IMR-90 (cell line): ENCODE data around the gene MCM5. TPM values are rescaled to one million over a fixed set of nuclear protein-coding genes. Genes with fewer than 3 reads are reported as not detected.
A peak's percentile ranks its signal among the peaks of the same experiment; 100 is the strongest.

Experiments
- ATAC-seq: fragments of 200-7000 bp; cut with Tn5 transposase; 2 replicates; pipeline ENCODE4 v1.9.1; 2020; ENCODE audit warnings: low read depth, mild to moderate bottlenecking, moderate library complexity
- BruUV-seq: library from RNA; stranded (reverse); fragments of 400-500 nt; replicated peaks from 2 replicates; lab custom pipeline; 2021; lab: Mats Ljungman, UMichigan
- CTCF ChIA-PET: fragments of 300-600 bp; formaldehyde crosslinking; extraction: SDS; loops from one replicate; lab custom pipeline; 2021; ENCODE audit warnings: antibody characterized with exemption; lab: Yijun Ruan, JAX
- POLR2A ChIA-PET: fragments of 300-600 bp; sonication (Branson Sonifier 250); formaldehyde crosslinking; loops from one replicate; lab custom pipeline; 2022; ENCODE audit warnings: antibody characterized with exemption; ENCODE audit not compliant: unreplicated experiment; lab: Charles Lee
- DNase-seq: peaks from one replicate; pipeline ENCODE4 v3.0.0; 2013
- H2AFZ ChIP-seq: replicated peaks from 2 replicates; pipeline ENCODE3; 2013; ENCODE audit warnings: low read length, mild to moderate bottlenecking; ENCODE audit not compliant: poor library complexity
- H2AK5ac ChIP-seq: 2 replicates; pipeline ENCODE4 v1.6.1; 2013; ENCODE audit warnings: low read depth, low read length, inconsistent platforms
- H2AK9ac ChIP-seq: replicated peaks from 2 replicates; pipeline ENCODE3; 2013; ENCODE audit warnings: mild to moderate bottlenecking, low read depth, low read length, moderate library complexity; ENCODE audit not compliant: poor library complexity
- H2BK120ac ChIP-seq: 2 replicates; pipeline ENCODE4 v1.6.1; 2013; ENCODE audit warnings: low read depth, low read length, inconsistent platforms
- H2BK15ac ChIP-seq: 3 replicates; pipeline ENCODE4 v1.6.1; 2013; ENCODE audit warnings: low read depth, low read length, inconsistent platforms
- H2BK20ac ChIP-seq: 2 replicates; pipeline ENCODE4 v1.6.1; 2013; ENCODE audit warnings: low read depth, mild to moderate bottlenecking, inconsistent platforms, low read length, moderate library complexity
- H2BK5ac ChIP-seq: 2 replicates; pipeline ENCODE4 v1.6.1; 2013; ENCODE audit warnings: mild to moderate bottlenecking, low read depth, low read length, inconsistent platforms; ENCODE audit not compliant: poor library complexity, severe bottlenecking
- H3K14ac ChIP-seq: replicated peaks from 2 replicates; pipeline ENCODE4 v1.6.1; 2013; ENCODE audit warnings: low read depth, low read length, inconsistent platforms
- H3K18ac ChIP-seq: 2 replicates; pipeline ENCODE4 v1.6.1; 2013; ENCODE audit warnings: low read depth, low read length, control low read depth
- H3K23ac ChIP-seq: 2 replicates; pipeline ENCODE4 v1.6.1; 2013; ENCODE audit warnings: low read depth, low read length, inconsistent platforms
- H3K27ac ChIP-seq: 2 replicates; pipeline ENCODE4 v1.5.1; 2013; ENCODE audit warnings: mild to moderate bottlenecking, control low read depth, low read length; ENCODE audit not compliant: insufficient read depth
- H3K27me3 ChIP-seq: 2 replicates; pipeline ENCODE4 v1.6.1; 2013; ENCODE audit warnings: low read length; ENCODE audit not compliant: control insufficient read depth, insufficient read depth
- H3K36me3 ChIP-seq: 2 replicates; pipeline ENCODE4 v1.6.1; 2013; ENCODE audit warnings: low read length, mixed read lengths; ENCODE audit not compliant: control insufficient read depth, insufficient read depth
- H3K4ac ChIP-seq: 2 replicates; pipeline ENCODE4 v1.6.1; 2013; ENCODE audit warnings: low read depth, low read length, inconsistent platforms
- H3K4me1 ChIP-seq: 2 replicates; pipeline ENCODE4 v1.6.1; 2013; ENCODE audit warnings: low read length, mixed read lengths; ENCODE audit not compliant: control insufficient read depth, insufficient read depth
- H3K4me2 ChIP-seq: 2 replicates; pipeline ENCODE4 v1.6.1; 2013; ENCODE audit warnings: low read depth, mild to moderate bottlenecking, control low read depth, low read length, moderate library complexity
- H3K4me3 ChIP-seq: 2 replicates; pipeline ENCODE4 v1.5.1; 2013; ENCODE audit warnings: low read depth, mild to moderate bottlenecking, control low read depth, low read length, moderate library complexity; ENCODE audit not compliant: insufficient read depth
- H3K56ac ChIP-seq: 2 replicates; pipeline ENCODE4 v1.6.1; 2013; ENCODE audit warnings: low read length, inconsistent platforms; ENCODE audit not compliant: insufficient read depth; ENCODE audit errors: extremely low read depth
- H3K79me1 ChIP-seq, 2 experiments: 2 replicates each; pipeline ENCODE4 v1.6.1; 2013; ENCODE audit warnings: low read length in 2 of 2, inconsistent platforms in 1 of 2, low read depth in 1 of 2
- H3K9ac ChIP-seq: 2 replicates; pipeline ENCODE4 v1.6.1; 2013; ENCODE audit warnings: low read depth, low read length, control low read depth
- H3K9me1 ChIP-seq: 2 replicates; pipeline ENCODE4 v1.6.1; 2013; ENCODE audit warnings: low read length, inconsistent platforms; ENCODE audit not compliant: insufficient read depth
- H3K9me3 ChIP-seq: 2 replicates; pipeline ENCODE4 v1.6.1; 2013; ENCODE audit warnings: low read length; ENCODE audit not compliant: control insufficient read depth, insufficient read depth
- H4K20me1 ChIP-seq: 2 replicates; pipeline ENCODE4 v1.6.1; 2013; ENCODE audit warnings: low read length, inconsistent platforms; ENCODE audit not compliant: insufficient read depth
- H4K5ac ChIP-seq: 2 replicates; pipeline ENCODE4 v1.6.1; 2013; ENCODE audit warnings: mild to moderate bottlenecking, low read depth, low read length, control low read depth
- H4K8ac ChIP-seq, 2 experiments: 2 replicates each; pipeline ENCODE4 v1.6.1; 2013; ENCODE audit warnings: low read depth in 2 of 2, low read length in 2 of 2, control low read depth in 1 of 2, inconsistent platforms in 1 of 2
- H4K91ac ChIP-seq: 2 replicates; pipeline ENCODE4 v1.6.1; 2013; ENCODE audit warnings: low read depth, low read length, inconsistent platforms; ENCODE audit not compliant: insufficient read depth
- FOS ChIP-seq: fragments of 150-350 bp; IDR thresholded peaks from 2 replicates; pipeline ENCODE4 v1.6.1; 2016; ENCODE audit warnings: low read depth, low read length
- MAZ ChIP-seq: IDR thresholded peaks from 2 replicates; pipeline ENCODE4 v1.6.1; 2012; ENCODE audit warnings: low read depth, mild to moderate bottlenecking, low read length, improper control_type of control experiment, moderate library complexity, borderline replicate concordance
- MXI1 ChIP-seq: IDR thresholded peaks from 2 replicates; pipeline ENCODE4 v1.6.1; 2012; ENCODE audit warnings: low read depth, mild to moderate bottlenecking, low read length, moderate library complexity, borderline replicate concordance
- NFE2L2 ChIP-seq: fragments of 150-350 bp; IDR thresholded peaks from 2 replicates; pipeline ENCODE4 v1.6.1; 2016; ENCODE audit warnings: low read depth, mild to moderate bottlenecking, low read length
- RFX5 ChIP-seq: IDR thresholded peaks from 2 replicates; pipeline ENCODE4 v1.8.0; 2012; ENCODE audit warnings: low read depth, mild to moderate bottlenecking, low read length, moderate library complexity
- USF2 ChIP-seq: fragments of 150-350 bp; IDR thresholded peaks from 2 replicates; pipeline ENCODE4 v1.6.1; 2017; ENCODE audit warnings: mild to moderate bottlenecking, antibody characterized with exemption, low read length, low read depth
- WGBS, 2 experiments: methylation state at CpG; one replicate each; pipeline versions ENCODE4 v1.1.5 to v1.1.7; 2013; ENCODE audit warnings: missing lambda C conversion rate in 2 of 2; ENCODE audit not compliant: insufficient read length in 1 of 2; ENCODE audit errors: extremely low coverage in 2 of 2; 5-methylcytosine and 5-hydroxymethylcytosine counted together
- dilution Hi-C: fragments of 300-500 bp; cut with HindIII; formaldehyde crosslinking; loops from one replicate; pipeline ENCODE4 v1.14.3; 2018; ENCODE audit warnings: low sequenced_read_pairs; ENCODE audit not compliant: unreplicated experiment
- in situ Hi-C: fragments of 300-500 bp; cut with MboI; formaldehyde crosslinking; loops from 3 replicates; pipeline ENCODE4 v1.14.3; 2019; ENCODE audit warnings: low sequenced_read_pairs, inconsistent platforms, mixed read lengths
- intact Hi-C: fragments of 100-400 bp; cut with micrococcal nuclease; formaldehyde crosslinking; loops from 2 replicates; pipeline ENCODE4 v1.10.0; 2022
- polyA plus RNA-seq, 3 experiments: library from polyadenylated mRNA; depleted of rRNA; stranded (reverse); fragments of >200 nt; gene quantifications; 2 replicates each; pipeline ENCODE4 v1.2.3, GENCODE V29; 2012; ENCODE audit warnings: low replicate concordance in 1 of 3
- total RNA-seq: library from RNA; depleted of rRNA; stranded (reverse); fragments of >200 nt; gene quantifications from 2 replicates; pipeline ENCODE4 v1.2.3, GENCODE V29; 2012

Gene MCM5
- total and polyA plus RNA-seq, 2 of the 4 experiments (the other 2 are of a cell fraction), result 43.0 to 58.6 TPM

DNA sequence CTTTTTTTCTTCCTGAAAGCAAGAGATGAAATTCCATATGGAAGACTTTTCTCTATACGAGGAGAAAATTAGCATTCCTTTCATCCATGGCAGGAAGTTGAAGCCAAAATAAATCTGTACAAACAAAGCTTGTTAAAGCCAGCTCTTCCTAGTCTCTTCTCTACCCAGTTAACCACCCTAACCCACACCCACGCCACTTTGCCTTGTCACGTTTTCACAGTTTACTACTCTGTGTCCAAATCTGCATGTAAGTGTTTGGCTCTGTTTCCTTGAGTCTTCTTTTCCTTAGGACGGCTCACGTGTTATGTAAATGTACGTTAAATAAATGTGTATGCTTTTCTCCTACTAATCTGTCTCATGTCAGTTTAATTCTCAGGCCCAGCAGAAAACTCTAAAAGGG lies 26.2 kb upstream of the MCM5 start:
- no CpG with 5 or more reads among the region's 6 CpGs for WGBS, 2 experiments
- no peaks in the 10 kb centered on the region for H3K9me3 ChIP-seq
- no peaks in the 10 kb centered on the region for H3K27me3 ChIP-seq
- H3K4me3 ChIP-seq, result no peak overlapping the region
- H2BK5ac ChIP-seq, result peak overlapping the region; percentile 75
- peak overlapping the region; percentile 80; the same call in 1 of the 2 replicates for H2AK5ac ChIP-seq
- in situ Hi-C loops (no loop called here), dilution Hi-C loops (no loop called here), intact Hi-C loops (no loop called here)
- H3K9ac ChIP-seq, result no peak overlapping the region; the same call in 1 of the 2 replicates
- H3K4ac ChIP-seq, result peak overlapping the region; percentile 69
- peak overlapping the region; percentile 74 for H2BK120ac ChIP-seq
- H3K79me1 ChIP-seq, result 0 out of 4 replicates have a peak, but pooled peaks cover 0 to 3% of the 10 kb centered on the region in 2 experiments
- POLR2A ChIA-PET, result no interaction called here
- peak overlapping the region; percentile 86 for H2AFZ ChIP-seq
- H3K18ac ChIP-seq, result peak overlapping the region; percentile 90
- H4K20me1 ChIP-seq, result no peaks in the 10 kb centered on the region
- TF ChIP-seq FOS (no peak), MAZ (no peak), USF2 (no peak), MXI1 (no peak), RFX5 (no peak), NFE2L2 (no peak)
- H3K36me3 ChIP-seq, result no peaks in the 10 kb centered on the region
- BruUV-seq, result no TSS peak
- H2BK15ac ChIP-seq, result peak overlapping the region; percentile 83; the same call in 2 of the 3 replicates
- H3K4me2 ChIP-seq, result no peak overlapping the region
- H3K4me1 ChIP-seq, result peaks cover 26% of the 10 kb centered on the region
- H2AK9ac ChIP-seq, result no peak overlapping the region
- H3K9me1 ChIP-seq, result peaks cover 19% of the 10 kb centered on the region; the same call in 1 of the 2 replicates
- CTCF ChIA-PET, result no interaction called here
- H3K14ac ChIP-seq, result peak overlapping the region; percentile 56
- peak overlapping the region; percentile 72; the same call in 1 of the 2 replicates for H4K91ac ChIP-seq
- peak overlapping the region in 1 of 2 experiments; percentile 87; a peak in 2 of 4 replicates for H4K8ac ChIP-seq
- peak overlapping the region; percentile 79; the same call in 1 of the 2 replicates for H2BK20ac ChIP-seq
- H3K23ac ChIP-seq, result peak overlapping the region; percentile 54; the same call in 1 of the 2 replicates
- H3K56ac ChIP-seq, result no peak overlapping the region
- H4K5ac ChIP-seq, result peak overlapping the region; percentile 95
- H3K27ac ChIP-seq, result peak overlapping the region; percentile 31; the same call in 1 of the 2 replicates
- ATAC-seq (no peak), DNase-seq (no peak)
